Vagina (tissue), 2 donors: ENCODE results near the gene SLC26A9. TPM values are rescaled to one million over a fixed set of nuclear protein-coding genes. Genes with fewer than 3 reads are reported as not detected.

ENCODE experiments used
- DNase-seq, 2 donors: peaks; one replicate each; pipeline ENCODE4 v3.0.0-alpha.2; 2017; ENCODE audit errors: extremely low spot score in 2 of 2
- H3K27ac ChIP-seq: fragments of 200-600 bp; sonication (generic); one replicate; pipeline ENCODE4 v1.5.1; 2019
- H3K27me3 ChIP-seq: fragments of 200-600 bp; sonication (generic); one replicate; pipeline ENCODE4 v1.5.1; 2019
- H3K36me3 ChIP-seq, 2 donors: fragments of 200-600 bp; sonication (generic); one replicate each; pipeline ENCODE4 v1.5.1; 2017 to 2019
- H3K4me1 ChIP-seq: fragments of 200-600 bp; sonication (generic); one replicate; pipeline ENCODE4 v1.5.1; 2019
- H3K4me3 ChIP-seq, 2 donors: fragments of 200-600 bp; sonication (generic); 1 replicate in 1 of 2; 2 replicates in 1 of 2; pipeline ENCODE4 v1.5.1; 2016 to 2019
- H3K9me3 ChIP-seq: fragments of 200-600 bp; sonication (generic); one replicate; pipeline ENCODE4 v1.5.1; 2019
- CTCF ChIP-seq, 3 experiments: fragments of 450-650 bp in 2 of 3; fragments of 200-600 bp in 1 of 3; sonication (generic) in 1 of 3; IDR thresholded peaks; one replicate each; pipeline ENCODE4 v1.5.1; 2017 to 2019; ENCODE audit warnings: antibody characterized with exemption in 3 of 3, mild to moderate bottlenecking in 2 of 3, moderate library complexity in 2 of 3
- POLR2A ChIP-seq, 2 donors: fragments of 450-650 bp; IDR thresholded peaks; one replicate each; pipeline ENCODE4 v1.6.1; 2017; ENCODE audit warnings: antibody characterized with exemption in 2 of 2, mild to moderate bottlenecking in 2 of 2, moderate library complexity in 2 of 2
- POLR2AphosphoS5 ChIP-seq, 2 donors: sonication (generic); formaldehyde crosslinking; IDR thresholded peaks; one replicate each; pipeline ENCODE4 v1.9.0; 2017; ENCODE audit warnings: antibody characterized with exemption in 2 of 2, mild to moderate bottlenecking in 2 of 2, low read depth in 1 of 2; ENCODE audit not compliant: insufficient read depth in 1 of 2
- intact Hi-C: fragments of 100-400 bp; cut with DNase I; formaldehyde crosslinking; loops from one replicate; pipeline ENCODE4 v1.15.1; 2023
- total RNA-seq: library from RNA; depleted of rRNA; stranded (reverse); fragments of >200 nt; gene quantifications from one replicate; pipeline ENCODE4 v1.2.3, GENCODE V29; 2016

The SLC26A9 gene
- total RNA-seq, 1 donor from 2014 or later, result 0.74 TPM

- no peaks in the 10 kb centered on the region for H3K9me3 ChIP-seq
- intact Hi-C loops, result no loop called here
- DNase-seq, result no peak
Measured at GRCh38 chr1:205950280-205950679, 7.0 kb upstream of the SLC26A9 start.

GRCh38 chr1:205949753-205950152 is 6.5 kb upstream of the SLC26A9 start:
- intact Hi-C loops, result no loop called here
- no peak for TF ChIP-seq CTCF (IDR thresholded peaks at IDR 0.05)
- TF ChIP-seq POLR2A (IDR thresholded peaks at IDR 0.05), result no peak
- no peak for TF ChIP-seq POLR2AphosphoS5 (IDR thresholded peaks at IDR 0.05; ENCODE audit: insufficient read depth in 1 of 2, low read depth in 1 of 2)
- Histone ChIP-seq H3K4me1 (peaks cover 27% of the 10 kb centered on the region), H3K4me3 (no peak overlapping the region), H3K36me3 (no peaks in the 10 kb centered on the region), H3K9me3 (no peaks in the 10 kb centered on the region), H3K27ac (no peak overlapping the region), H3K27me3 (no peaks in the 10 kb centered on the region)
- DNase-seq, result no peak

More at GRCh38 chr1:205950280-205950679, 7.0 kb upstream of the SLC26A9 start:
- Histone ChIP-seq H3K4me1 (peaks cover 27% of the 10 kb centered on the region), H3K27me3 (no peaks in the 10 kb centered on the region), H3K36me3 (no peaks in the 10 kb centered on the region), H3K27ac (no peak overlapping the region), H3K4me3 (no peak overlapping the region)
- TF ChIP-seq CTCF (IDR thresholded peaks at IDR 0.05) (no peak), POLR2A (IDR thresholded peaks at IDR 0.05) (no peak), POLR2AphosphoS5 (IDR thresholded peaks at IDR 0.05; ENCODE audit: insufficient read depth in 1 of 2, low read depth in 1 of 2) (no peak)

GRCh38 chr1:205948886-205949285 is 5.6 kb upstream of the SLC26A9 start:
- H3K36me3 ChIP-seq, result no peaks in the 10 kb centered on the region
- no peaks in the 10 kb centered on the region for H3K27me3 ChIP-seq
- no peak overlapping the region for H3K27ac ChIP-seq
- H3K4me3 ChIP-seq, result no peak overlapping the region
- no peak for TF ChIP-seq POLR2AphosphoS5 (IDR thresholded peaks at IDR 0.05; ENCODE audit: insufficient read depth in 1 of 2, low read depth in 1 of 2)
- no peak for TF ChIP-seq CTCF (IDR thresholded peaks at IDR 0.05)
- TF ChIP-seq POLR2A (IDR thresholded peaks at IDR 0.05), result no peak
- H3K4me1 ChIP-seq, result peaks cover 27% of the 10 kb centered on the region
- H3K9me3 ChIP-seq, result no peaks in the 10 kb centered on the region
- DNase-seq, result no peak
- intact Hi-C loops, result no loop called here

DNA sequence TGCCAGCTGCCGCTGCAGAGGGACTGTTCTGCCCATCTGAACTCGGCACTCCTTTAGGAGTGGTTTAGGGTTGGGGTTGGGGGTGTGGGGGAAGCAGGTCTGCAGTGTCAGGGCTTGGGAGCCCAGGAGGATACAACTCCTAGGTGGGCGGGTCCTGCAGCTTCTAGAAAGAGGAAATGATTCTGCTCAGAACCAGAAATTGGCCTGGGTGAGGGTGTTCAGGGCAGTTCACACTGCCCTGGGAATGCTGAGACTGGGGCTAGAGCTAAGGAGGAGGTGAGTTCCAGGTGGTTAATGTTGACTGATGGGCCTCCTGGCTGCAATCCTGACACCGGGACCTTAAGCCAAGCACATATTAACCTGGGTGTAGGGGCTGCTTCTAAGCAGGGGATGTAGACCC is 4.8 kb upstream of the SLC26A9 start:
- no peaks in the 10 kb centered on the region for H3K27me3 ChIP-seq
- DNase-seq, result no peak
- peaks cover 27% of the 10 kb centered on the region for H3K4me1 ChIP-seq
- intact Hi-C loops, result no loop called here
- H3K4me3 ChIP-seq, result no peak overlapping the region
- H3K9me3 ChIP-seq, result no peaks in the 10 kb centered on the region
- H3K27ac ChIP-seq, result no peak overlapping the region
- H3K36me3 ChIP-seq, result no peaks in the 10 kb centered on the region
- TF ChIP-seq CTCF (IDR thresholded peaks at IDR 0.05) (no peak), POLR2AphosphoS5 (IDR thresholded peaks at IDR 0.05; ENCODE audit: insufficient read depth in 1 of 2, low read depth in 1 of 2) (no peak), POLR2A (IDR thresholded peaks at IDR 0.05) (no peak)

DNA sequence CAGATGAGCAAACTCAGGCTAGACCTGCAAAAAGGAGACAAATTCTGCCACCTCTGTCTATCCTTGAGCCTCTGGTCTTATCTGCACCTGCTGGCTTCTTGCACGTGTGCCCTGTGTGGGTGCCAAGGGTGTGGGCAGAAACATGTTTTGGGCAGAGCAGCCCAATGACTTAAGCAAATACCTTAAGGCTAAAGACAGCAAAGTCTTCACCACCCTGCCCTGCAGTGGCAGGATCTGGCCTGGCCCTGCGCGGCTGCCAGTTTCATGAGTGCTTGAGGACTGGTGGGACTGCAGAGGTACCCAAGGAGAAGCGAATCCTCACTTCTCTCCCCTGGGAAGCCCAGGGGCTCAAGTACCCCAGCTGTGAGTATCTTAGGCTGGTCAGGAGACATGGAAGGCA is 3.8 kb upstream of the SLC26A9 start:
- Histone ChIP-seq H3K9me3 (no peaks in the 10 kb centered on the region), H3K4me1 (peaks cover 27% of the 10 kb centered on the region), H3K4me3 (no peak overlapping the region), H3K36me3 (no peaks in the 10 kb centered on the region), H3K27me3 (no peaks in the 10 kb centered on the region), H3K27ac (no peak overlapping the region)
- no peak for DNase-seq
- intact Hi-C loops, result no loop called here
- no peak for TF ChIP-seq POLR2A (IDR thresholded peaks at IDR 0.05)

DNA sequence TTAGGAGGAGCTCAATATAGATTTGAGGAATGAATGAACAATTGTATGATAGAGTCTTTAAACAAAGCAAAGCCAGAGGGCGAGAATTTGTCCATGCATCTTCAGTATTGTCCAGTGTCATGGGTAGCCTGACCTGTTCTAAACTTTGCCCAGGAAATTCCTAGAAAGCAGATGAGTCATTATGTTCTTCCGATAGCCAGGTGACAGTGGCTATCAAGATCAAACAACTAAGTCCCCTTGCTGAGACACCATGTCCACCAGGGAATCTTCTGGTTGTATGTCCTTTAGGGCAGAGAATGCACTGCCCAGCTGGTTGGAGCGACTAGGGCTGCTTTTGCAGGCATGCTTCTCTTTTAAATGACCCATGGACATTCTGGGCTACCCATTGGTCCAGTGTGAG is 1.8 kb upstream of the SLC26A9 start:
- H3K27ac ChIP-seq, result no peak overlapping the region
- H3K9me3 ChIP-seq, result no peaks in the 10 kb centered on the region
- H3K4me1 ChIP-seq, result peaks cover 11% of the 10 kb centered on the region
- no peak for DNase-seq
- intact Hi-C loops, result no loop called here
- H3K27me3 ChIP-seq, result no peaks in the 10 kb centered on the region
- no peak overlapping the region for H3K4me3 ChIP-seq
- no peaks in the 10 kb centered on the region for H3K36me3 ChIP-seq
- TF ChIP-seq POLR2A (IDR thresholded peaks at IDR 0.05), result no peak
- no peak for TF ChIP-seq POLR2AphosphoS5 (IDR thresholded peaks at IDR 0.05; ENCODE audit: insufficient read depth in 1 of 2, low read depth in 1 of 2)
- no peak for TF ChIP-seq CTCF (IDR thresholded peaks at IDR 0.05)
